Middle frontal gyrus (tissue), 1 donor: Measurements from ENCODE around the gene GTF3C1.
"Not testable (repeated sequence)": the region's sequence is repeated elsewhere in the genome, so short reads cannot be mapped to it uniquely, and the experiment has no call there.

Experiments used
- DNase-seq: peaks from one replicate; pipeline ENCODE4 v3.0.0-alpha.2; 2015; ENCODE audit warnings: low spot score; ENCODE audit errors: extremely low spot score

GTF3C1 gene

GRCh38 chr16:27448532-27449433 lies 100.9 kb downstream of the GTF3C1 start:
- DNase-seq = no peak

GRCh38 chr16:27447301-27447700 lies 102.4 kb downstream of the GTF3C1 start:
- DNase-seq = no peak

GRCh38 chr16:27446721-27447120 lies 103.0 kb downstream of the GTF3C1 start:
- no peak for DNase-seq

GRCh38 chr16:27445502-27446175 lies 104.1 kb downstream of the GTF3C1 start:
- DNase-seq = no peak

GRCh38 chr16:27444470-27444869 lies 105.2 kb downstream of the GTF3C1 start:
- DNase-seq = no peak

GRCh38 chr16:27444015-27444414 lies 105.7 kb downstream of the GTF3C1 start:
- DNase-seq = no peak

- DNase-seq = no peak
These were observed 107.7 kb downstream of the GTF3C1 start for GRCh38 chr16:27441998-27442397.

- no peak for DNase-seq
These were observed 108.4 kb downstream of the GTF3C1 start for GRCh38 chr16:27441276-27441675.

- no peak for DNase-seq
These were observed 110.3 kb downstream of the GTF3C1 start for GRCh38 chr16:27439271-27440018.

GRCh38 chr16:27437946-27438345 lies 111.8 kb downstream of the GTF3C1 start:
- no peak for DNase-seq

- DNase-seq = no peak
These were observed 112.6 kb downstream of the GTF3C1 start for GRCh38 chr16:27436921-27437650.

GRCh38 chr16:27436065-27436464 lies 113.6 kb downstream of the GTF3C1 start:
- no peak for DNase-seq

GRCh38 chr16:27435146-27435545 lies 114.6 kb downstream of the GTF3C1 start:
- not testable (repeated sequence) for DNase-seq

- no peak for DNase-seq
These were observed 115.3 kb downstream of the GTF3C1 start for GRCh38 chr16:27434141-27435051.

GRCh38 chr16:27433636-27434035 lies 116.1 kb downstream of the GTF3C1 start:
- DNase-seq = no peak

GRCh38 chr16:27433191-27433590 lies 116.5 kb downstream of the GTF3C1 start:
- DNase-seq = not testable (repeated sequence)

- no peak for DNase-seq
These were observed 117.2 kb downstream of the GTF3C1 start for GRCh38 chr16:27432558-27432957.

GRCh38 chr16:27431773-27432532 lies 117.8 kb downstream of the GTF3C1 start:
- DNase-seq = no peak

GRCh38 chr16:27430923-27431484 lies 118.7 kb downstream of the GTF3C1 start:
- no peak for DNase-seq
